Measurements from ENCODE around the gene MIPOL1.
"Not testable (repeated sequence)": the region's sequence is repeated elsewhere in the genome, so short reads cannot be mapped to it uniquely, and the experiment has no call there.

The MIPOL1 gene

DNA sequence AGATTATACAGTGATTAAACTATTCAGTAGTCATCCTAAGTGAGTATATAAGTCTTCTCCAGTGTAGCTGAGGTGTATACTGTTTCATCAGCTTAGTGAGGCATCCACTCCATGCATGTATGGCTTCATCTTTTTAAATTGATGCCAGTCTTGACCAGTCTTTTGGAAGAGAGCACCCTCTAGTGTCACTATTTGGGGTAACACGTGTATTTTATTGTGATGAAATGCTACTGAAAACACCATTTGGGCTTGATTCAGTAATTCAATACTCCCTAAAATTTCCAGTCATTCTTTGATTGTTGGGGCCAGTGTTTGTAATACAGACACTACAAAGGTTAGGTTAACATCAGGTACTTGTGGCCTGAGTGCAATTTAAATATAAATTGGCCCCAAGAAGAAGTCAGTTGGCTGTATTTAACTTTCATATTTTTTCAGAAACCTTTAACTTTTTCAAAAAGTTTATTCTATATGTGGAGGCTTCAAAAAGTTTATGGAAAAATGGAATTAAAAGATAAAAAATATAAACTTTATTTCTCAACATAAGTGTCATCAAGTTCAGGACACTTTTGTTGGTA lies 35.3 kb downstream of the MIPOL1 start:
- peak in 2 of 51 donors; percentile 0 to 4 for DNase-seq

DNA sequence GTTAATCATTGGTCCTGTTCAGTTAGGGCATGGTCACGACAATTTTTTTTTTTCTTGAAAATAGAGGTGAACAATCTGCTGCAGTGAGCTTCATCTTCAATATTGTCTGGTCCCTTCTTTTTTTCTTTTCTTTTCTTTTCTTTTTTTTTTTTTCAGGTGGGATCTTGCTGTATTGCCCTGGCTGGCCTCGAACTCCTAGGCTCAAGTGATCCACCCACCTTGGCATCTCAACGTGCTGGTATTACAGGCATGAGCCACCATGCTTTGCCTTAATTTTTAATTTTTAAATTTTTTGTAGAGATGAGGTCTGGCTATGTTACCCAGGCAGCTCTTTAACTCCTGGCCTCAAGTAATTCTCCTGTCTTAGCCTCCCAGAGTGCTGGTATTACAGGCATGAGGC lies 36.5 kb downstream of the MIPOL1 start:
- no peak for DNase-seq

DNA sequence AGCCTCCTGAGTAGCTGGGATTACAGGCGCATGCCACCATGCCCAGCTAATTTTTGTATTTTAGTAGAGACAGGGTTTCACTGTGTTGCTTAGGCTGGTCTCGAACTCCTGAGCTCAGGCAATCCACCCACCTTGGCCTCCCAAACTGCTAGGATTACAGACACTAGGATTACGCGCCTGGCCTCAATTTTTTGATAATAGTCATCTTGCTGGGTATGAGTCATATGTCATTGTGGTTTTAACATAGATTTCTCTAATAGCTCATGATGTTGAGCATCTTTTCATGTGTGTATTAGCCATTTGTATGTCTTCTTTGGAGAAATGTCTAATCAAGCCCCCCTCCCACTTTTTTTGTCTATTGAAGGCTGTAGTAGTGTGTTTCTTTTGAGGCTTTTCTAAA lies 38.3 kb downstream of the MIPOL1 start:
- DNase-seq, result not testable (repeated sequence)

DNA sequence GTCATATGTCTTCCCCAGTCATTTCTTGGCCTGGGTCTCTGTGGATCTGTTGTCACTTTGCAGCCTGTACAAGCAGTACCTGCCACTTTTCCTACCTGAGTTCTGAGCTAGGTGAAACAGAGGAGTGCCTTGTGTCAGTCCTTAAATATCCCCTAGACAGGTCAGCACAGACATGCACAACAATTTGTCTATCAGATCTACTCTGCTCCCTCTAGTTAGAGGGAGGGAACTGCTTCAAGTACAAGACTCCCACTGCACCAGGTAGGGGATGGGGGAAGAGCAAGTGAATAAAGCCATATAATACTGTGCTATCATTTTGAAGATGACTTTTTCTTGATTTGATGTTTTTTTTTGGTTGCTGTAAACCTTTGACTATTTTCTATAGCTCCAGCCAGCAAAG lies 39.4 kb downstream of the MIPOL1 start:
- DNase-seq, result no peak

DNA sequence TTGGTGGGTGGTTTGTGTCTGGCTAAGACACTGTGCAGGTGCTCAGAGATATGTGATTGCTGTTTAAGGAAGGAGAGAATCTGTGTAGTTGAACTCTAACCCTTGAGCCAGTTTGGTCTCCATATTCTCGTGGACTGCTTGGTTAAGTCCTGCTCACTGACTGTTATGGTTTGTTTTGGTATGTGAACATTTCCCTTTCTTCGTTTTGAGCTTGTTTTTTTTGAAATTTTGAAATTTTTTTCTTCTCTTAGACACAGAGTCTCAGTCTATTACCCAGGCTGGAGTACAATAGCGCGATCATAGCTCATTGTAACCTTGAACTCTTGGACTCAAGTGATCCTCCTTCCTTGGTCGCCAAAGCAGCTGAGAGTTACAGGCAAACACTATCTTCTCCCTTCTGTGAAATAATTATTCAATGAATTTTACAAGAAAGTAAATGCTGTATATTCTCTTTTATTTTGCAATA lies 40.0 kb downstream of the MIPOL1 start:
- no peak for DNase-seq

DNA sequence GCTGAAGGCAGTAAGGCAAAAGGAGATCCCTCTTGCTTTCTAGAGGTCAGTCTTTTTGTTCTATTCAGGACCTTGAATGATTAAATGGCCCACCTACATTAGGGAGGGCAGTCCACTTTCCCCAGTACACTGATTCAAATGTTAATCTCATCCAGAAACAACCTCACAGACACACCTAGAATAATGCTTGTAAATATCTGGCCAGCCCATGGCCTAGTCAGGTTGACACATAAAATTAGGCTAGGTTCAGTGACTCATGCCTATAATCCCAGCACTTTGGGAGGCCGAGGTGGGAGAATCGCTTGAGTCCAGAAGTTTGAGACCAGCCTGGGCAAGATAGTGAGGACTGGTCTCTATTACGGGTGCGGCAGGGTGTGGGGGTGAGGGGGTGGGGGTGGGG lies 43.5 kb downstream of the MIPOL1 start:
- DNase-seq, result no peak

DNA sequence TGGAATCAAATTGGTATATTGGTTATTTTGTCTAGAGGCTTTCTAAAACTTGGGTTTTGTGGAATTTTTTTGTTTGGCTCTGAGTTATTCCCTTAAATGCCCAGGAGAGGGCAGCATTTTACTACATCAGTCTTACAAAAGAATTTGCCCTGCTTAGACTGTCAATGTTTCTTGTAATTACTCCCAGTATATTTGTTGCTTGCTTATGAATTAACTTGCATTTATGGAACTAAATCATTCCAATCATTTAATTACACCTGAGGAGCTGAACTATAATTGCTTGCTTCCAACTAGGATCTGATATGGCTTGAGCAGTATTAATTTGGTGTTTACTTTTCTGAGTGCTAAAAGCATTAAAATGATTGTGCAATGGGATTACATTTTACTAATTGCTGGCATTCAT lies 48.7 kb downstream of the MIPOL1 start:
- peak in 1 of 51 donors; percentile 15 for DNase-seq

DNA sequence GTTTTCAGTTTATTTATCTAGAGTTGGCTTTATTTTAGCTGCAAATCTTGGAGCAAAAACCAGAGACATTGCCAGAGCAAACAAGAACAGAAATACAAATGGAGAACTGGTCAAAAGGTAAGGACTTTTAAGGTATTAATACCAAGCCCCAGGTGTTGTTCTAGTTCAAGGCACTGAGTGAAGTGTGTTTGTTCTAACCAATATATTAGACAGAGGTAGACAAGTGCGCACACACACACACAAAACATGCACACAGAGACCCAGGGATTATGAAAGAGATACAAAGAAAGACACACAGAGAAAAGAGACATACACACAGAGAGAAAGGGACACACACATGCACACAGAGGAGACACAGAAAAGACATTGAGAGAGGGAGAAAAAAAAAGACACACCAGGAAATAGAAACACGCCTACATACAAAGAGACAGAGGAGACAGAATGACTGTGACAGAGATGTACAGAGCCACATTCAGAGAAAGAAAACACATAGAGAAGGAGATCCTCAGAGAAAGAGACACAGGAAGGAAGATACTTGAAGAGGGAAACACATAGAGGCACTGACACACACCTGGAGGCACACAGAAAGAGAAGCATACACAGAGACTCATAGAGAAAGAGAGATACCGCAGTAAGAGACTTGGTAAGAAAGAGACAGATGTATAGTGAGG lies 50.2 kb downstream of the MIPOL1 start:
- no peak for DNase-seq

DNA sequence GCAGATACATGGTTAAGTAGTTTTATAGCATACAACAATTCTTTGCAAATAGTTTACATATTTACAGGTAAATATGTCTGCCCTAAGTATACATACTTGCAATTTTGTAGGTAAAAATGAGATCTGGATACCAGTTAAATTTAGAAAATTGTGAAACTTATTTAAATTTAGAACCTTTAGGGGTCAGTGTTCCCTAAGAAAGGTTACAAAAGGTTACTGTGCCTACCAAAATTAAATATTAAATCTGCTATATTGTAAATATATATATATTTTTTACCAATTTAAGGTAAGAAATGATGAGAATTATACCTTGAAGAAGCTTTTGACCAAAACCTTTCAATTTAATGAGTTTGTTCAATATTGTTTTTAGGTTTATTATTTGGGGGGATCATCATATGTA lies 54.0 kb downstream of the MIPOL1 start:
- DNase-seq, result no peak

DNA sequence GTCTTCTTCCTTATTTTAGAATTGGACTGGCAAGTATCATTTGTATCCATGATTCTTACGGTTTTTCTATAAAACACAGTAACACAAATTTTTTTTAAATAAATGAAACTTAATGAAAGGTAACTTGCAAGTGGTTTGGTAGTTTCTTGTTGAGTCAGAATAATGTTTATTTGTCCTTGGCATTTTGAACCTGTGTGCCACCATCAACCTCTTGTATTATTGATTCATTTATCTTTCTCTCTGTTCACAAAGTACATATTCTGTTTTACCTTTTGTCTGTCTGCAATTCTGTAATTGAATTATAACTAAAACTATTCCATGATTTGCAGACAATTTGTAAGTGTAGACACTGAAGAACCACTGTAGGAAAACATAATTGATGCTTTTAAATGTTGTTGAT lies 54.7 kb downstream of the MIPOL1 start:
- no peak for DNase-seq

DNA sequence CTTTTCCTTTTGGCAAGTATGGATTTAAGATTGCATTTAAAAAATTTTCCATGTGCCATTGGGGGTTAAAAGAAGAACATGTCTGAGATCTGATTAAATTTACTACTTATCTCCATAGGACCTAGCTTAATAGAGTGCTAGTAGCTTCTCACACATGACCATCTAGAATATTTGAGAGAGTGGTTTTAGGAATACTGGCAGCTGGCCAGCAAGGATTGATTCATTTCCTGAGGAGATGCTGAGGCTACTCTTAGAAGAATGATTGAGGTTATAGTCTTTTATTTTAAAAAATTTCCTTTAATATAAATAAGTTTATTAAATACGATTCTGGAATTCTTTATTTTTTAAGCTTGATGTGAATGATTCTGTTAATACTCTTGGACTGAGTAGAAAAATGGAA lies 56.2 kb downstream of the MIPOL1 start:
- DNase-seq, result no peak

DNA sequence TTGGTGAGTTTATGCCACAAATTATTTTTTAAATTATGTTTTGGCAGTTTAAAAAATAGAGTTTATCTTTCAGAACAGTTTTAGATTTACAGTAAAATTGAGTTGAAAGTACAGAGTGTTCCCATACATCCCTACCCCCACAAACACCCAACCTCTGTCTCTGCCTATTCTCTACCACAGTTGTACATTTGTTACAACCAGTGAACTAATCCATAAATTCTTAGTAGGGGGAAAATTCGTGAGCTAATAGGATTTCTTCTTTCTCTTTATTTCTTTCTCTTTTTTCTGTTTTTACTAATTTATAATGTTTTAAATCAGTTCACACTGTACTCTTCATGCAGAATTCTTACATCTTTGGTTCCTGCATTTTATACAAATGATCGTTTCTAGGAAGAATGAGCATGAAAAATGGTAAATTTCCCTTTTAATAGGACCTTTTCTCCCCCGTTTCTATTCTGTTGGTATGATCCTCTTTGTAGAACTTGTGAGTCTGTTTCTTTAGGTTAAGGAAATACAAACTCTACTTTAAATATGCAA lies 56.7 kb downstream of the MIPOL1 start:
- DNase-seq, result no peak

DNA sequence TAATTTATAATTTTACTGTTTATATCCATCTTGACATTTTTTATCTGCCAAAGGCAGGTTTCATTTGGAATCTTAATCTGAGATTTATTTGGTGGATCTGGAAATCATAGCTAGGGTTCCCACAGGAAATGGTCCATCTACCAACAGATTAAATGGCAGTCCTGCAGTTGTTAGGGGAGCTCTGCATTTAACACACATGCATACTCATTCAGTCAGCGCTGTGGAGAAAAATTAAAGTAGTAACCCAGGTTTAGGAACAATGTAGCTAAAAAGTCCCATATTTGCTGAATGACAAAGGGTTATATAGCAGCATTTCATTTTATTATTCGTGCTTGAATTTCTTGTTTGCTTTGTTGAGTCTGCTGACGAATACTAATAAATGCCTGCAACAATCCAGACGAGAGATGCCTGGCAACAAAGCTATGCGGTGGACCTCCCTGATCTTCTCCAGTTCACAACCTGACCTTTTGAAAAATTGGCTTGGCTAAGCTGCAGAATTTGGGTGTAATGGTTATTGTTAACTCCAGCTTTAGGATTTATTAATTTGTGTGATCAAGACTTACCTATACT lies 59.8 kb downstream of the MIPOL1 start:
- no peak for DNase-seq

DNA sequence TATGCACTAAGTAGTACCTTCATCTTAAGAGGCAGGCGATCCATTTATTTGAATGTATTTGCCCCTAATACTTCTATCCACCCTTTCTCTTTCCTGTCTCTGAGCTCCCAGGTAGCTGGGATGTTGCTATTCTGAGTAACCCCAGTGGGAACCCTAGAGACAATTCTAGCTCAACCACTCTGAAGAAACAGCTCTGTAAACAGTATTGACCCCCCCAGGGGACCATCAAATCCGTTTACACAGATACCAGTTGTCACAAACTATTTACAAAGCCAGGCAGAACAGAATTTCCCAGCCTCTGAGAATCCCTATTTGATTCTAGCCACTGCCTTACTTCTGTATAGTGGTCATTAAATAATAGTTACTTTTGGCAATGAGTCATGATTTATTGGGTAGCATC lies 64.9 kb downstream of the MIPOL1 start:
- no peak for DNase-seq

DNA sequence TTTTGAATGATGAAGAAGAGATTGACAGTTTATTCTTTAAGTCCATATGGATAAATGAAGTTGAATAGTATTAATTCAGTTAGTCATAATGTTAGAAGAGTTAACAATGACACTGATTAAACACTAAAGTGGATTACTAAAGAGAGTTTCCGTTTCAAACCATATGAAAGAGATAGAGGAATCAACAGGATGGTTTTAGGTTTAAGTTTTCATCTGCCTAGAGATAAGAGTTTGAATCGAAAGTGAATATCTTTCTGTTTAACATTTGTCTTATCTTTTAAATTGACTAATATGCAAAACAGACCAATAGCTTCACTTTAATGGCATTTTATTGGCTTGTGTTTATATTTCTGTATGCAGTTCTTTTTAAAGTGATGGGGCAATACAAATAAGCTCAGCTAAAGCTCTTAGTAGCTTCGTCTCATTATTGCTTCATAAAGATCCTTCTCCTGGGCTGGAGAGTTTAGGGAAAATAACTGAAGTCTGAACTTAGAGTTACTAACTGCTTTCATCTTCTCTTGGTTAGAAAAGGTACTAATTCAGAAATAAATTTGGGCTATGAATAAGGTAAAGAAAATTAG lies 66.0 kb downstream of the MIPOL1 start:
- DNase-seq, result no peak

DNA sequence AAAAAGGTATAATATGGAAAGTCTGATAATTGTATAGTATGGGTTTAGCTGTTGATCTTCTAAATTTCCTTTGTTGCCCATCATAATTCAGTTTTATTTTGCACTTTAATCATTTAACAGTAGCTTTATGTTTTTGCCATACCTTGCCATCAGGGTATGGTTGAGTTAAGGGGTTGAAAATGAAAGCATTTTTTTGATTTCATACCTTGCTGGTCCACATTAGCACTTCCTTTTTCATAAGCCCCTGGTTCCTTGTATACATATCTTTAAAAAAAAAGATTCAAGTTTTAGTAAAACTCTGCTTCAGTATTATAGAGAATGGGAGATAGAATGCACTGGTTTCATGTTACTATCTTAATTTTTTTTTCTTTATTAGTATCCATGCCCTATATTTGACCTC lies 71.1 kb downstream of the MIPOL1 start:
- DNase-seq, result no peak

DNA sequence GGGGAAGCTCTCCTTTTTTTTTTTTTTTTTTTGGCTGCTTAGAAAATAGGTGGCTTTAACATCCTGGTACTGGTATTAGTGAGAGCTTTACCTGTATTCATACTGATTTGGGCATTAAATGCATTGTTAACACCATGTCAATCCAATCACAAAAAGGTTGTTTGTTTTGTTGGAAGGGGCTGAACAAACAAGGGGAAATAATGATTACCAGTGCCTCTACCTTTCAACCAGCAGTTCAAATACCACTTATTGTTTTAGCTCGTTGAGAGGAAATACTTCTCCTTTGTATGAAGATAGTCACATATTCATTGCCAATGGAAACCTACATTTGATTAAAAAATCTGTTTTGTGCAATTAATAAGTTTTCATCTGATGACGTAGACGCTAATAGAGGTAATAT lies 72.9 kb downstream of the MIPOL1 start:
- DNase-seq, result no peak

DNA sequence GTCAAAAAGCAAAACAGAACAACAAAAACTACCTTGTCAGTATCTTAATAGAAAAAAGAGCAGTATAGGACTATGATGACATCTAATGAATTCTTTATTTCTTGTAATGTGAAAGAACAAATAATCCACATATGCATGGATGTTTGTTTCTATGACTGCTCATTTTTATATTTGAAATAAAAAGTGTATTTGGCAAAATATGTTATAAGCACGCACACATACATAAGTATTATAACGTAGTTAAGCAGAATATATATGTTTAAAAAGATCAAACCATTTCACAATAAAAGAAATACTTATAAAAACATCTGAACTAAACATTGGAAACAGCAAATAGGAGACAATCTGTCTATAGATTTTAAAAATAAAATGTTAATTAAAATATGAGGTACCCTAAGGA lies 74.8 kb downstream of the MIPOL1 start:
- no peak for DNase-seq

DNA sequence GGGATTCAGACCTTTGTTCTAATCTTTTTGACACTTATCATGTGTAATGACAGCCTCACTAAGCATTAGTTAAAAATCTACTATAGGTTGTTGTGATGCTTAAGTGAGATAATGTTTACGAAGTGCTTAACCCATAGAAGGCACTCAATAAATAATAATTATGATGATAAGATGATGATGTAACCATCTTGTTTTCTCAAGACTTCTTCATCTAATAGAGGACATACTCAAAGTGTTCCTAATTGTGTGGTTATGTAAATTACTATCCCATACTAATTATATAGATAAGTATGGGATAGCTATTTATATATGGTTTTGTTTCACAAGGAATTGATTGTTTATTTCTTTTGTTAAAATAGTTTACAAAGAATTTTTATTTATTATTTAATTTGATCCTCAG lies 76.9 kb downstream of the MIPOL1 start:
- no peak for DNase-seq

DNA sequence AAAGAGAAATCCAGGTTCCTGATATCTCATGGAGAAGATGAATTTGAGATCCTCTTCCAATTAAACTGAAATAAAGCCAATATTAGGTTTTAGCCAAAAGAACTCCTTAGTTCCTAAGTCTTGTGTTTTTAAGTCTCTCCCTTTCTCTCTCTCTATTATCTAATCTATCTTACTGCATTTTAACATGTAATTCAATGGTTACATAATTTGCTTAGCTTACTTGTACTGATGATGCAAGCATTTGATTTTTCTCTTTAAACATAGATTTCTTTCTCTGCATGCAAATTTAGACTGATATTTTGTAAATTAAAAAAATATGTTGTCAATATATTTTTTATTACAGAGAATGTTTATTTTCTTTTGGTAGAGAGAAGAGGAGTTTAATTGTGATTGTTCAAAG lies 78.2 kb downstream of the MIPOL1 start:
- no peak for DNase-seq

DNA sequence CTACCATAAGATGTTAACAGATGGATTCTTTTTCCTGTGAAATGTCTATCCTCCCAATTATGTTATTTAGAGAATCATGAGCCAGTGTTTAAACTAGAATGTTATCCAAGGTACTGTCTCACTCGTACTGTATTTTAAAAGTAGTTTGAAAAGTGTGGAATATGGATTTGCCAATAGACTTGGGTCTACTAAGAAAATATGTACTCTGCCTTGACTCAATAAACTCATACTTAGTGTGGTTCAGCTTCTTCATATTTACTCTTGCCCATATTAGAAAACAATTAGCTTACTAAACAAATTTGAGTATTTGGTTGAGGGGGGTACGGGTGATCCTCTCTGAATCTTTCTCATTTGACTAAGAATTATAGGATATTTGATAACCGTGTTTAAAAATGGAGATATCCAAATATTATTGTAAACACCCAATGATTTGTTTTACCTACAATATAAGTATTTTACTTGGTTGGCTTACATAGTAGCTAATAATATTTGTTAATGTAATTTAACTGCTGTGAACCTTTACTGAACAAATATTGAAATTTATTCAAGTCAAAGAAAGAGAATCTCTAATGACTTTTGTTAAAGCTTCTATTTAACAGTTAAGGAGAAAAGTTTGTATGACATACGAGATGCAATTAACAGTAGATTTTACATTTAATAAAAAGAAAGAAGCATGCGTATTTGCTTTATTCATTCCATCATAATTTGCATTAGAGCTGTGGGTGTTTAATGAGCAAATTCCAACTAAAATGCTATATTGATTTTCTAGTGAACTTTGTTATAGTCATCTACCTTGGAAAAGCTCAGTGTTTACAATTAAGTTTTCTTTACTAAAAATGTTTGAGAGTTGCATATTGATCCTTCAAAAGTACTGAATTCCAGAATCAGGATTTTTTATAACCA lies 81.2 kb downstream of the MIPOL1 start:
- DNase-seq, result no peak

DNA sequence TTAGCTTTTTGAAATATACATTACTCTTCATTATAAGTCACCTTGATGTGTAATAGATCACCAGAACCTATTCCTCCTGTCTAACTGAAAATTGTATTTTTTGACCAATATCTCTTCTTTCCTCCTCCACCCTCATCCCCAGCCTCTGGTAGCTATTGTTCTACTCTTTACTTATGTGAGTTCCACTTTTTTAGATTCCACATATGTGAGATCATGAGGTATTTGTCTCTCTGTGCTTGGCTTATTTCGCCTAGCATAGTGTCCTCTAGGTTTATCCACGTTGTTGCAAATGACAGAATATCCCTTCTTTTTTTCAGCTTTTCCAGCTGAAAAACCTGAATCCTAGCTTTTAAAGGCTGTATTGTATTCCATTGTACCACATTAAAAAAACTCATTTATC lies 82.1 kb downstream of the MIPOL1 start:
- DNase-seq, result no peak

Measured in hypothalamus (tissue), 51 donors.